CD14-positive monocyte (primary cell): ENCODE results near the gene CFD. TPM values are rescaled to one million over a fixed set of nuclear protein-coding genes. Genes with fewer than 3 reads are reported as not detected.

Source experiments
- DNase-seq, 3 donors: peaks; one replicate each; pipeline ENCODE4 v3.0.0-alpha.2; 2011 to 2022
- H2AFZ ChIP-seq: 2 replicates; pipeline ENCODE4 v1.6.0; 2012; ENCODE audit warnings: mild to moderate bottlenecking, low read depth, low read length, inconsistent platforms; ENCODE audit not compliant: insufficient read depth, poor library complexity, severe bottlenecking
- H3K27ac ChIP-seq, 2 donors: 1 replicate in 1 of 2; 2 replicates in 1 of 2; pipeline ENCODE4 v1.5.1; 2012 to 2013; ENCODE audit warnings: low read length in 2 of 2, control low read depth in 1 of 2, inconsistent platforms in 1 of 2, low read depth in 1 of 2, mild to moderate bottlenecking in 1 of 2
- H3K27me3 ChIP-seq, 2 donors: one replicate each; pipeline versions ENCODE4 v1.6.0 to v1.6.1; 2011 to 2013; ENCODE audit warnings: low read length in 2 of 2; ENCODE audit not compliant: control insufficient read depth in 2 of 2, insufficient read depth in 2 of 2
- H3K36me3 ChIP-seq, 2 donors: replicated peaks in 1 of 2; 1 replicate in 1 of 2; 2 replicates in 1 of 2; pipeline versions ENCODE4 v1.5.1 to v1.6.1; 2012 to 2013; ENCODE audit warnings: low read length in 2 of 2, control low read depth in 1 of 2, inconsistent platforms in 1 of 2, mild to moderate bottlenecking in 1 of 2; ENCODE audit not compliant: insufficient read depth in 2 of 2, control insufficient read depth in 1 of 2
- H3K4me1 ChIP-seq, 2 donors: 1 replicate in 1 of 2; 2 replicates in 1 of 2; pipeline versions ENCODE4 v1.5.1 to v1.6.1; 2012 to 2013; ENCODE audit warnings: low read length in 2 of 2, control low read depth in 1 of 2, inconsistent platforms in 1 of 2, mild to moderate bottlenecking in 1 of 2, moderate library complexity in 1 of 2; ENCODE audit not compliant: insufficient read depth in 2 of 2, control insufficient read depth in 1 of 2
- H3K4me2 ChIP-seq: replicated peaks from 2 replicates; pipeline ENCODE3; 2012; ENCODE audit warnings: low read length, moderate library complexity, mild to moderate bottlenecking; ENCODE audit not compliant: poor library complexity, severe bottlenecking; ENCODE audit errors: extremely low read depth
- H3K4me3 ChIP-seq, 3 experiments: fragments of 200-600 bp in 1 of 3; sonication (generic) in 1 of 3; replicated peaks in 1 of 3; 1 replicate in 2 of 3; 2 replicates in 1 of 3; pipeline ENCODE4 v1.5.1; 2011 to 2013; ENCODE audit warnings: low read length in 3 of 3, mild to moderate bottlenecking in 3 of 3, control low read depth in 2 of 3, low read depth in 2 of 3, inconsistent platforms in 1 of 3, moderate library complexity in 1 of 3
- H3K79me2 ChIP-seq: 2 replicates; pipeline ENCODE4 v1.6.0; 2012; ENCODE audit warnings: mild to moderate bottlenecking, control low read depth, inconsistent platforms, low read length, moderate library complexity; ENCODE audit not compliant: insufficient read depth
- H3K9ac ChIP-seq: 2 replicates; pipeline ENCODE4 v1.6.0; 2017; ENCODE audit warnings: low read length, mild to moderate bottlenecking; ENCODE audit not compliant: insufficient read depth, poor library complexity, severe bottlenecking
- H3K9me3 ChIP-seq, 2 donors: replicated peaks in 1 of 2; 1 replicate in 1 of 2; 2 replicates in 1 of 2; pipeline versions ENCODE4 v1.5.1 to v1.6.1; 2012 to 2013; ENCODE audit warnings: low read length in 2 of 2, control low read depth in 1 of 2; ENCODE audit not compliant: control insufficient read depth in 1 of 2, insufficient read depth in 1 of 2
- H4K20me1 ChIP-seq: 2 replicates; pipeline ENCODE4 v1.6.0; 2012; ENCODE audit warnings: mild to moderate bottlenecking, low read length, control low read depth, moderate library complexity; ENCODE audit not compliant: insufficient read depth
- H3K27ac Mint-ChIP-seq, 7 donors: one replicate each; pipeline ENCODE4 v1.8.0; 2020; ENCODE audit warnings: mild to moderate bottlenecking in 7 of 7, mixed read lengths in 7 of 7, moderate library complexity in 6 of 7, inconsistent platforms in 2 of 7
- H3K27me3 Mint-ChIP-seq, 3 donors: one replicate each; pipeline ENCODE4 v1.8.0; 2021 to 2022; ENCODE audit warnings: low read depth in 3 of 3, mild to moderate bottlenecking in 3 of 3, mixed read lengths in 3 of 3, moderate library complexity in 3 of 3, inconsistent platforms in 1 of 3
- H3K36me3 Mint-ChIP-seq, 2 donors: one replicate each; pipeline ENCODE4 v1.8.0; 2020; ENCODE audit warnings: mixed read lengths in 2 of 2, inconsistent platforms in 1 of 2, mild to moderate bottlenecking in 1 of 2
- H3K4me1 Mint-ChIP-seq: one replicate; pipeline ENCODE4 v1.8.0; 2020; ENCODE audit warnings: mild to moderate bottlenecking, mixed read lengths
- H3K4me3 Mint-ChIP-seq, 2 donors: one replicate each; pipeline ENCODE4 v1.8.0; 2020; ENCODE audit warnings: mild to moderate bottlenecking in 2 of 2, mixed read lengths in 2 of 2, moderate library complexity in 1 of 2
- H3K9me3 Mint-ChIP-seq, 7 donors: one replicate each; pipeline ENCODE4 v1.8.0; 2020 to 2022; ENCODE audit warnings: mixed read lengths in 7 of 7, mild to moderate bottlenecking in 6 of 7, moderate library complexity in 6 of 7, inconsistent platforms in 2 of 7
- whole genome bisulfite sequencing: methylation state at CpG from one replicate; pipeline ENCODE4 v1.1.5; 2013; ENCODE audit warnings: missing lambda C conversion rate; ENCODE audit not compliant: insufficient coverage; 5-methylcytosine and 5-hydroxymethylcytosine counted together
- intact Hi-C, 2 donors: fragments of 100-400 bp; cut with micrococcal nuclease; formaldehyde crosslinking; loops; one replicate each; pipeline versions ENCODE4 v1.15.0 to v1.15.1; 2023
- polyA plus RNA-seq, 3 donors: library from polyadenylated mRNA; depleted of rRNA in 1 of 3; unstranded in 2 of 3; stranded (reverse) in 1 of 3; fragments of 300-500 nt in 2 of 3; fragments of >200 nt in 1 of 3; fragmentation: Illumina TruSeq in 2 of 3; gene quantifications; 1 replicate in 2 of 3; 2 replicates in 1 of 3; pipeline ENCODE4 v1.2.3, GENCODE V29; 2012 to 2021
- TF ChIP-seq, protein P1 (sequence below): fragments of 200-600 bp; IDR thresholded peaks from one replicate; pipeline ENCODE4 v1.8.0; 2022; ENCODE audit warnings: antibody characterized with exemption, mild to moderate bottlenecking

CFD gene
- polyA plus RNA-seq, 3 donors = 272 to 862 (median 654) TPM

DNA sequence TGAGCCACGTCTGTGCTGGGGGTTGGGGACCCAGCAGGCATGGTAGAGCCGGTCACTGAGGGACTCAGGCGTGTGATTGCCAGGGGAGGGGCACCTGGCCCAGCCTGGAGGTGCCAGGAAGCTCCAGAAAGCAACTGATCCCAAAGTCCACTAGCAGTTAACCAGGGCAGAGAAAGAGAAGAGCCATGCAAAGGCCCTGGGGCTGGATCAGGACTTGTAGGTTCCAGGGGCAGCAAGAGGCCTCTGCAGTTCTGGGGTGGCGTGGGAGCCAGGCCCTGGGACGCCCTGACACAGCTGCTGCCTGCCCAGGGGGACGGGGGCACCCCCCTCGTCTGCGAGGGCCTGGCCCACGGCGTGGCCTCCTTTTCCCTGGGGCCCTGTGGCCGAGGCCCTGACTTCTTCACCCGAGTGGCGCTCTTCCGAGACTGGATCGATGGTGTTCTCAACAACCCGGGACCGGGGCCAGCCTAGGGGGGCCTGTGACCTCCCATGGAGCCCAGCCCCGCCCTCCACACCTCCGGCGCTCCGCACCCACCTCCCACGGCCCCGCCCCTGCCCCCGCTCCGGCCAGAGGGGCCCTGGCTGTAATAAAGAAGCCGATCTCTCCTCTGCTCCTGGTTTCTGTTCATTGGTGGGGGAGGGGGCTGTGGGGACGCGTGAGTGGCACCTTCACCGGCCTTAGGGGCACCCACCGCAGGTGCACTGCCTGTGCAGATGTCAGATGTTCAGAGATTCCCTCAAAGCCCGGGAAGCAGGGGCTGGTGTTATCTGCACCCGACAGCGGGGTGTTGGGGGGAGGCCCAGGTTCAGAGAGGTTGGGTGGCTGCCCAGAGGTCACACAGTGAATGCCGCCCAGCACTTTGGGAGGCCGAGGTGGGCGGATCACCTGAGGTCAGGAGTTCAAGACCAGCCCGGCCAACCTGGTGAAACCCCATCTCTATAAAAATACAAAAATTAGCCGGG, 27.8 kb upstream of the CFD start:
- intact Hi-C loops = no loop called here
- H3K9me3 Mint-ChIP-seq = peaks cover 0 to 8% (median 2%) of the 10 kb centered on the region in 7 donors
- peaks cover 49 to 59% of the 10 kb centered on the region in 2 donors for H3K4me1 ChIP-seq
- no peak for DNase-seq
- H3K4me2 ChIP-seq = no peak overlapping the region
- H3K4me1 Mint-ChIP-seq = peaks cover 56% of the 10 kb centered on the region
- H3K9me3 ChIP-seq = no peaks in the 10 kb centered on the region
- H3K27ac Mint-ChIP-seq = peak overlapping the region in 2 of 7 donors; percentile 38 to 72
- peaks cover 11 to 30% (median 14%) of the 10 kb centered on the region in 3 donors for H3K27me3 Mint-ChIP-seq
- H3K36me3 ChIP-seq = no peaks in the 10 kb centered on the region
- peaks cover 0 to 7% of the 10 kb centered on the region in 2 donors for H3K36me3 Mint-ChIP-seq
- no peak overlapping the region for H3K27ac ChIP-seq
- H2AFZ ChIP-seq = no peak overlapping the region
- no peak overlapping the region for H3K9ac ChIP-seq
- H3K27me3 ChIP-seq = peaks cover 0 to 12% of the 10 kb centered on the region in 2 donors
- peaks cover 41% of the 10 kb centered on the region for H3K79me2 ChIP-seq
- no peaks in the 10 kb centered on the region for H4K20me1 ChIP-seq
- WGBS = 47% methylated on average over 23 of the region's 38 CpGs
- H3K4me3 ChIP-seq = no peak overlapping the region
- TF ChIP-seq, protein P1, sequence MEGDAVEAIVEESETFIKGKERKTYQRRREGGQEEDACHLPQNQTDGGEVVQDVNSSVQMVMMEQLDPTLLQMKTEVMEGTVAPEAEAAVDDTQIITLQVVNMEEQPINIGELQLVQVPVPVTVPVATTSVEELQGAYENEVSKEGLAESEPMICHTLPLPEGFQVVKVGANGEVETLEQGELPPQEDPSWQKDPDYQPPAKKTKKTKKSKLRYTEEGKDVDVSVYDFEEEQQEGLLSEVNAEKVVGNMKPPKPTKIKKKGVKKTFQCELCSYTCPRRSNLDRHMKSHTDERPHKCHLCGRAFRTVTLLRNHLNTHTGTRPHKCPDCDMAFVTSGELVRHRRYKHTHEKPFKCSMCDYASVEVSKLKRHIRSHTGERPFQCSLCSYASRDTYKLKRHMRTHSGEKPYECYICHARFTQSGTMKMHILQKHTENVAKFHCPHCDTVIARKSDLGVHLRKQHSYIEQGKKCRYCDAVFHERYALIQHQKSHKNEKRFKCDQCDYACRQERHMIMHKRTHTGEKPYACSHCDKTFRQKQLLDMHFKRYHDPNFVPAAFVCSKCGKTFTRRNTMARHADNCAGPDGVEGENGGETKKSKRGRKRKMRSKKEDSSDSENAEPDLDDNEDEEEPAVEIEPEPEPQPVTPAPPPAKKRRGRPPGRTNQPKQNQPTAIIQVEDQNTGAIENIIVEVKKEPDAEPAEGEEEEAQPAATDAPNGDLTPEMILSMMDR = no peak
- H3K4me3 Mint-ChIP-seq = no peak overlapping the region

DNA sequence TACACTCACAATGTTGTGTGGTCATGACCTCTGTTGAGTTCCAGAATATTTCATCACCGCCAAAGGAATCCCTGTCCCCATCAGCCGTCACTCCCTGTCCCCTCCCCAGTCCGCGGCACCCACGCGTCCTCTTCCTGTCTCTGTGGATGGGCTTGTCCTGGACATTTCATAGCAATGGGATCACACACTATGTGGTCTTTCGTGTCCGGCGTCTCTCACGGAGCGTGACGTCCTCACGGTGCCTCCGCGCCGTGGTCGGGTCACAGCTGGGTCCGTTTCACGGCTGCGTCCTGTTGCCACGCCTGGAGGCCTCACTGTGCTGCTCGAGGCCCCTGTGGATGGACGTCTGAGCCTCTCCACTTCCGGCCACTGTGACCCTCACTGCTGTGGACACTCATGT, 25.2 kb upstream of the CFD start:
- H3K4me1 Mint-ChIP-seq = peaks cover 51% of the 10 kb centered on the region
- H3K9me3 Mint-ChIP-seq = peaks cover 0 to 11% (median 2%) of the 10 kb centered on the region in 7 donors
- Histone ChIP-seq H4K20me1 (no peaks in the 10 kb centered on the region), H3K4me2 (no peak overlapping the region), H2AFZ (no peak overlapping the region), H3K27ac (no peak overlapping the region), H3K9ac (no peak overlapping the region), H3K79me2 (peaks cover 28% of the 10 kb centered on the region), H3K4me3 (no peak overlapping the region), H3K4me1 (peaks cover 35 to 44% of the 10 kb centered on the region in 2 donors), H3K36me3 (no peaks in the 10 kb centered on the region), H3K9me3 (no peaks in the 10 kb centered on the region), H3K27me3 (peaks cover 0 to 15% of the 10 kb centered on the region in 2 donors)
- peaks cover 0 to 7% of the 10 kb centered on the region in 2 donors for H3K36me3 Mint-ChIP-seq
- no peak overlapping the region for H3K27ac Mint-ChIP-seq
- H3K4me3 Mint-ChIP-seq = peak overlapping the region in 1 of 2 donors; percentile 60
- no peak for DNase-seq
- intact Hi-C loops = no loop called here
- 59% methylated on average over 23 of the region's 24 CpGs for WGBS
- H3K27me3 Mint-ChIP-seq = peaks cover 15 to 37% (median 18%) of the 10 kb centered on the region in 3 donors
- TF ChIP-seq, protein P1 = no peak
